NCI-H345 treated with DMSO at 0.1 percent for 48 hours (cell line): ENCODE data around the gene MGST3.
A peak's percentile ranks its signal among the peaks of the same experiment; 100 is the strongest.
"Not testable (repeated sequence)": the region's sequence is repeated elsewhere in the genome, so short reads cannot be mapped to it uniquely, and the experiment has no call there.

Experiments
- DNase-seq: peaks from one replicate; lab custom pipeline; 2025; ENCODE audit not compliant: unreplicated experiment; lab: John Stamatoyannopoulos, UW

Gene MGST3

GRCh38 chr1:165697491-165697880 lies 66.5 kb downstream of the MGST3 start:
- DNase-seq, result no peak

- peak; percentile 86 for DNase-seq
Observed at GRCh38 chr1:165697881-165698760, 67.1 kb downstream of the MGST3 start, which contains the start of gene ALDH9A1. TSS of gene ALDH9A1 (minus strand) at chr1:165698562. CDS start at chr1:165698558, 4 bp downstream.

DNA sequence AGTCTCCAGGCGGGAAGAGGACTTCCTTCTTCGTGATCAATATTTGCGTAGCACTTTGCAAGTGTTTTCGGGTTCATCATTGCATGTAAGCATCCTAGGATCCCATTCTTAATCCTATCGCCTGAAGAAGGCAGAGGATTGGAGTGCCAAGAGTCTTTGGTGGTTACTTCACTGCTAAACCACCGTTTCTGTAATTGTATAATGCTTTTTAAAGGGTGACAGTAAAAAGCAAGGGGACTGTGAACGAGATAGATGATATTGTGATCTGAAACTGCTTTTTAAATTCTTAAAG lies 67.7 kb downstream of the MGST3 start:
- no peak for DNase-seq

- DNase-seq, result no peak
Observed at GRCh38 chr1:165699577-165699976, 68.5 kb downstream of the MGST3 start.

GRCh38 chr1:165701922-165702321 lies 70.9 kb downstream of the MGST3 start:
- not testable (repeated sequence) for DNase-seq

- DNase-seq, result no peak
Observed at GRCh38 chr1:165703648-165704047, 72.6 kb downstream of the MGST3 start.
